IPS-15b (cell line): ENCODE data around the gene TTLL11.

Experiments
- H3K27me3 ChIP-seq: one replicate; pipeline ENCODE4 v1.6.1; 2013; ENCODE audit warnings: low read length; ENCODE audit not compliant: control insufficient read depth, insufficient read depth
- H3K36me3 ChIP-seq: one replicate; pipeline ENCODE4 v1.6.1; 2013; ENCODE audit warnings: low read length; ENCODE audit not compliant: control insufficient read depth, insufficient read depth
- H3K4me1 ChIP-seq: one replicate; pipeline ENCODE4 v1.6.1; 2013; ENCODE audit warnings: mild to moderate bottlenecking, low read length; ENCODE audit not compliant: control insufficient read depth, insufficient read depth
- H3K4me3 ChIP-seq: one replicate; pipeline ENCODE4 v1.5.1; 2013; ENCODE audit warnings: low read depth, low read length
- H3K9ac ChIP-seq: one replicate; pipeline ENCODE4 v1.6.1; 2013; ENCODE audit warnings: low read depth, mild to moderate bottlenecking, low read length
- H3K9me3 ChIP-seq: one replicate; pipeline ENCODE4 v1.6.1; 2013; ENCODE audit warnings: mild to moderate bottlenecking, low read length; ENCODE audit not compliant: control insufficient read depth, insufficient read depth

Gene TTLL11

DNA sequence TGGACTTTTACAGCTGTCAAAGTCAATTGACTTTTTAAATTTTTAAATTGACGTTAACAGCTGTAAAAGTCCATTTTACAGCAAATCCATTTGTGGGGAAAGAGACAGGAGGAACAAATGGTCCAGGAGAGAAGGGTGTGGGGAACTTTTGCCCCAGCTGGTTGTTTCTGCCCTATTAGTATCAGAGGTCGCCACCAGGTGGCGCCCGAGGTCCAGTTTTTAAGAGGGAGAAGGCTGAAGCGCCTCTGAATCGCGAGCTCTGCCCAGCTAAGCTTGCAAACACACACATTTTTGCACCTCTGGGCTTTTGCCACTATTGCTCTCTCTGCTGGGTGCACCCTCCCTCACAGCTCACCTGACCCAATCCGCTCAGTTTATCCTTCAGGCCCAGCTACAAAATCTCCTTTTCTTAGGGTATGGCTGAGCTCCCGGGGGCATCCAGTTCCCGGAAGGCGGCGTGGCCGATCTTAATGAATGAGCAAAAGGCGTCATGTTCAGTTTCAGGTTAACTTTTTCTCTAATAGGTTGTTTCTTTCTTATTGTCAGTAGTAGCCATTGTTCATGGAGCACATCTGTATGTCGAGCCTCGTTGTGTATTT is 6.3 kb upstream of the TTLL11 start:
- Histone ChIP-seq H3K36me3 (no peaks in the 10 kb centered on the region), H3K9me3 (no peaks in the 10 kb centered on the region), H3K9ac (no peak overlapping the region), H3K4me1 (no peaks in the 10 kb centered on the region), H3K27me3 (peaks cover 15% of the 10 kb centered on the region), H3K4me3 (no peak overlapping the region)

DNA sequence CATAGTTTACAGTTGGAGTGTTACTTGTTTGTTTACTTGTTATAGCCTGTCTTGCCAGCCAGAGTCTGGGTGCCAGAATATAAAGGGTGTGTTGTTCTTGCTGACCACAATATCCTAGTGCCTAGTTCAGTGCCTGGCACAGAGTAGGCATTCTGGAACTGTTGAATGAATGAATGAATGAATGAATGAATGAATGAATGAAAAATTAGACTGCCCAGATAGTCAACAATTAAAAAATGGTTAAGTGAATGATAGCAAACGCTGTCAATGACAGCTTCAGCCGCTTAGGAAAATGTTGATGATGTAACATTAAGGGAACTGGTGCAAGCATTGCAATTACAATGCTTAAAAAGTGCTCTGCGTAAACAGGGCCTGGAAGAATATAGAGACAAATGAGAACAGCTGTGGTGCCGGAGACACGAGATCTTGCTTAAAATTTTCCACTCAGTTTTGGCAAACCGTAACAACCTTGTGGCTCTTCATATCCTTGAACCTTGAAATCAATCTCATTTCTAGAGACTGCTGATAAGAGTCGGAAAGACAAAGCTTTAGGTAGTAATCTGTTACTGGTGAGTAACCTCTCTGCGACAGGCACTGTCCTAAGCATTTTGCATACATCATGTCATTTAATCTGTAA is 4.7 kb upstream of the TTLL11 start:
- no peaks in the 10 kb centered on the region for H3K4me1 ChIP-seq
- no peaks in the 10 kb centered on the region for H3K9me3 ChIP-seq
- H3K36me3 ChIP-seq = no peaks in the 10 kb centered on the region
- H3K27me3 ChIP-seq = peaks cover 24% of the 10 kb centered on the region
- no peak overlapping the region for H3K9ac ChIP-seq
- H3K4me3 ChIP-seq = no peak overlapping the region

DNA sequence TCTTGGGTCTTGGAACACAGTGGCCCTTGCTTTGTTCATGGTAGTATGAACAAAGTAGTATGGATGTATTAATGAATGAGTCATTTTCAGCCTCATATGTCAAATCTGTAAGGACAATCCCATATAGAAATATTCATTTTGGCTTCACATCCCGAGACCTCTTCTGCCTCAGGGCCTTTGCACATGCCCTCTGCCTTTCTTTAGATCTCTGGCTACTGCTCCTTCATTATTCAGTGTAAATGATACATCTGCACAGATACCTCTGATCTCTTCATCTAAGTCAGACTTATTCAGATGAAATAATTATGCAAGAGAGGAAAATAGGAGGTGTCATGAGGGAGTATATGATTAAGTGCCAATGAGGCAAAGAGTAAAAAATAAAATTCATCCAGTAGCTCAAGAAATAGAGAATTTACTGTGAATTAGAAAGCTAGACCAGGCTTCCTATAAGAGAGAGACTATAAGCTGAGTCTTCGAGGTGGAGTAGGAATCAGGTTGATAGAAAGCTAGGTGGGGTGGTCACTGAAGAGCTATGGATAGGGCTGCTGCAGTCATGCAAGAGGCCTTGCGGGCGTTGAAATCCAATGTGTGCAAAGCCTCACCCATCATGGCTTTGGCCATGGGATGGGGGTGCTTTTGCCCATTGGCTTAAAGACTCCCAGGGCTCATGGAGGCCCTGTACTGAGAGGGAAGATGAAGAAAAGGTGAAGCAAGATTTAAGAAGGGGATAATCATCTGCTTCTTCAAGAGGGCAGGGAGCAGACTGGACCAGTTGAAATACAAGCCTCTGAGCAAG is 3.7 kb upstream of the TTLL11 start:
- Histone ChIP-seq H3K4me1 (no peaks in the 10 kb centered on the region), H3K9ac (no peak overlapping the region), H3K9me3 (no peaks in the 10 kb centered on the region), H3K27me3 (peaks cover 32% of the 10 kb centered on the region), H3K36me3 (no peaks in the 10 kb centered on the region), H3K4me3 (no peak overlapping the region)

DNA sequence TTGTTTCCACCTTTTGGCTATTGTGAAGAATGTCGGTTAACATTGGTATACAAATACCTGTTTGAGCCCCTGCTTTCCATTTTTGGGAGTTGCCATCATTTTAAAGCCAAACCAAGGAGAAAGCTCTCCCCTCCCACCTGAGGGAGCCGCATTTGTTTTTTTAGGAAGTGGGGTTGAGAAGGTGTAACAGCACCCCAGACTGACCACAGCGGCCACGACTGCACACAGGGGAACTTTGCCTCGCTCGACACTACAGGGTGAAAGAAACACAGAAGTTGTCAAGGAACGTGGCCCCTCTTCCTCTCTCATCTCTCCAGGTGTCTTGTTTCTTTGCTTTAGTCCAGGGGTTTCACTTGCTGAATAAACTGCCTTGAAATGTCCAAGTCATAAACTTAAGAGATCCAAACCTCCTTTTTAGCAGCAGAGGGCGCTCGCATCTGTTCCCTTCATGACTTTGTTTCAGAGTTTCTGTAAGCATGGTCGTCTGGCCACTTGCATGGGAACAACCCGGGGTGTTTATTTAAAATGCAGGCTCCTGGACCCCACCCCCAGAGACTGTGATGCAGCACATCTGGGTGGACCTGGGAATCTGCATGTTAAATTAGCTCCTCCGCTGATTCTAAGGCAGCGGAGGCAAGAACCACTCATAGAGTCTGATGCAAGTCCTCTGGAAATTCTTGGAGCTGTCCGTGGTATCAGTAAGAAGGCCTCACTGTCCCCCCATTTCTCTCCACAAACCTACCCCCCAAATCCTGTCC is 2.1 kb upstream of the TTLL11 start:
- Histone ChIP-seq H3K4me3 (peak overlapping the region; percentile 38), H3K9ac (no peak overlapping the region), H3K9me3 (no peaks in the 10 kb centered on the region), H3K4me1 (no peaks in the 10 kb centered on the region), H3K36me3 (no peaks in the 10 kb centered on the region), H3K27me3 (peaks cover 39% of the 10 kb centered on the region)

DNA sequence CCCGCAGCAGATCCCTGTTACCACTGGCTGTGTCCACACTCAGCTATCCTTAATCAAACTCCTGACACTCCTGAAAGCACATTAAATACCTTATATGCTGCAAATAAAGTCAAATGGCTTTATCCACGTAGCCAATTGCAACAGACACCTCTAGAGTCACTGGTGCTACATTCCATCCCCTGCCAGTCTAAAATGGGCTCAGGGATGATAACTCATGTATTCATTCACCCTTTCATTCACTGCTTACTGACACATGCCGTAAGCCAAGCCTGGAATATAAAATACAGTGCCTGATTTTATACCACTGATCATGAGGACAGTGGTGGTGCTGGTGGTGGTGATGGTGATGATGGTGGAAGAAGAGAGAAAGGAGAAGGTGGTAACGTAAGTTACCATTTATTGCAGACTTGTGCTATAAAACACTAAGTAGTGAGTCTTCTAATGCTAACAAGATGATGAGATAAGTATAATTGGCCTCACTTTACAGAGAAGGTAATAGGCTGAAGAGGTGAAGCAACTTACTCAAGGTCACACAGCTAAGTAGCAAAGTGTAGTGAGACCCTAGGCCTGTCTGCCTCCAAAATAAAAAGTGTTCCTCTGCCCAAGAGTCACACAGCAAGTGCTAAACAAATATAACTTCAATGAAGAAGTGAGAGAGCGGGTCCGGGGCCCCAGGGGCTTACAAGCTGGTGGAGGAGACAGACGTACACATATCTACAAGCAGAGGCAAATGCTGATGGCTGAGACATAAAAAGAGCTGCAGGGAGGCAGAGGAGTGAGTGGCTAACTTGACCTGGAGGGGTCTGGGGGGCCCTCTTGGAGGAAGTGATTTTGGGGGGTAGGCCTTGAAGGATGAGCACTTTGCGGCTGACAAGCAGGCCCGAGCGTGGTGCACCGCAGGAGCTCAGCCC is 1.2 kb downstream of the TTLL11 start:
- no peaks in the 10 kb centered on the region for H3K4me1 ChIP-seq
- no peaks in the 10 kb centered on the region for H3K36me3 ChIP-seq
- H3K9me3 ChIP-seq = no peaks in the 10 kb centered on the region
- peaks cover 33% of the 10 kb centered on the region for H3K27me3 ChIP-seq
- H3K4me3 ChIP-seq = peak overlapping the region; percentile 91
- H3K9ac ChIP-seq = no peak overlapping the region

DNA sequence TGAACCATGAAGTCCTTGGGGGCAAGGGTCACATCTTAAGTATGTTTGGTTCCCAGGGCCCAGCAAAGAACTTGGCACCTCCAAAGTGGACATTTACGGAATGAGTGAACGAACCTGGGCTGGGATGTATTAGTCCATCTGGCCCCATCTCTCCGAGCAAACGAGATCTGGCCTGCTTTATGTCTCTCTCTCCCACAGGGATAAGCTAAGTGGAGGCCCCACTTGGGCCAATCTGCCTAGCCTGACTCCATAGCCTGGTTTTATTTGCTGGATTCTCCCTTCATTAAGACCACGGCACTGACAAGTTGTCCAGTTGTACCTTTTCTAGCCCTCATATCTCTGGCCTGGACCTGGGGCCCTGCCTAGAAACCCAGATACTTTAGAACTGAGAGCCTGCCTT is 2.1 kb downstream of the TTLL11 start:
- Histone ChIP-seq H3K9me3 (no peaks in the 10 kb centered on the region), H3K27me3 (peaks cover 33% of the 10 kb centered on the region), H3K4me1 (no peaks in the 10 kb centered on the region), H3K9ac (no peak overlapping the region), H3K4me3 (no peak overlapping the region), H3K36me3 (no peaks in the 10 kb centered on the region)

DNA sequence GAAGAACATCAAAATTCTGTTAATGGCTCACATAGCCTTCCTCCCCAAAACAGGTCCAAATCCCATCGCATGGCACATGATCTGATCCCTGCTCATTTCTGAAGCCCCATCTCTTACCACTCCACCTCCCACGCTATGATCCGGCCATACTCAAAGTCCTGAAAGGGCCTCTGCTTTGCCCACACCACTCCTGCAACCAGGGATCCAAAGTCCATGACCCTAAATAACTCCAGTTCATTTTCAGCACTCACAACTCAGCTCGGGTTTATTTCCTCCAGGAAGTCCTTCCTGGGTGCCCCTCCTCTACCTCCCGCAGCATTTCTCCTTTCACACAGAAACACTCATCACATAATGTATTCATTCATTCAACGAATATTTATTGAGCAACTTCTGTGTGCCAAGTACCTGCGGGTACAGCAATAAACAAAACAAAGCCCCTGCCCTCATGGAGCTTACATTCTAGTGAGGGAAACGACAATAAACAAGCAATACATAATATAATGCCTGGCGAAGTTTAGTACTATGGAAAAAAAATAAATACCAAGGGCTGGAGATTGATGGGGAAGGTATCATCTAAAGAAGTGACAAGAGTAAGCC is 2.7 kb downstream of the TTLL11 start:
- Histone ChIP-seq H3K27me3 (peaks cover 33% of the 10 kb centered on the region), H3K4me1 (no peaks in the 10 kb centered on the region), H3K9me3 (no peaks in the 10 kb centered on the region), H3K36me3 (no peaks in the 10 kb centered on the region), H3K4me3 (no peak overlapping the region), H3K9ac (no peak overlapping the region)

DNA sequence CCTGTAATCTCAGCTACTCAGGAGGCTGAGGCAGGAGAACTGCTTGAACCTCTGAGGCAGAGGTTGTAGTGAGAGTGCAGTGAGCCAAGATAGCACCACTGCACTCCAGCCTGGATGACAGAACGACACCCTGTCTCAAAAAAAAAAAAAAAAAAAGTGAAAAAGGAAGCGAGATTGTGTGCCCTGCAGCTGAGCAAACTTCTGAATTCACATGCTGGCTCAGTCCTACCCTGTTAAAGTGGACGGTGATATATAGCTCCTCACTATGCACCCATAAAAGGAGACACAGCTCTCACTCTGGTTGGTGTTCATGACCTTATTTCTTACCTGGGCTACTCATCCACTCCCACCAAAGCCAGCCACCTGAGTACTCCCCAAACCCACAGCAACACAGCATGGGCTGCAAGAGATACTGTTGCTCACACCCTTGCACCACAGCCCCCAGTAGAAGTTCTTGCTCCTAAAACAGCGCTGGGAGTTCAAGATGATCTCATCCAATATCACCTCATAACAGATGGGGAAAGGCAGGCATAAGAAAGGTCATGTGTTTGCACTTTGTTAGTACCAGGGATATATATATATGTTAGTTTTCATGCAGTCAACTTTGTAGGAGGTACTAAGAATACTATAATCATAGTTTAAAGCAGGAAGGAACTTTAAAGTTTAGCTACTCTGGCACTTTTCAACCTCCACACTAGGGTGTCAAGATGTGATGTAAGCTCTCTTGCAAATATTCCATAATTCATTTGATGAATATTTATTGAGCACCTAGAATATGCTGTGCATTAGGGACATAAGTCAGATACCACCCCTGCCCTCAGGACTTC is 4.0 kb downstream of the TTLL11 start:
- Histone ChIP-seq H3K36me3 (no peaks in the 10 kb centered on the region), H3K9ac (no peak overlapping the region), H3K27me3 (peaks cover 24% of the 10 kb centered on the region), H3K4me3 (no peak overlapping the region), H3K4me1 (no peaks in the 10 kb centered on the region), H3K9me3 (no peaks in the 10 kb centered on the region)

DNA sequence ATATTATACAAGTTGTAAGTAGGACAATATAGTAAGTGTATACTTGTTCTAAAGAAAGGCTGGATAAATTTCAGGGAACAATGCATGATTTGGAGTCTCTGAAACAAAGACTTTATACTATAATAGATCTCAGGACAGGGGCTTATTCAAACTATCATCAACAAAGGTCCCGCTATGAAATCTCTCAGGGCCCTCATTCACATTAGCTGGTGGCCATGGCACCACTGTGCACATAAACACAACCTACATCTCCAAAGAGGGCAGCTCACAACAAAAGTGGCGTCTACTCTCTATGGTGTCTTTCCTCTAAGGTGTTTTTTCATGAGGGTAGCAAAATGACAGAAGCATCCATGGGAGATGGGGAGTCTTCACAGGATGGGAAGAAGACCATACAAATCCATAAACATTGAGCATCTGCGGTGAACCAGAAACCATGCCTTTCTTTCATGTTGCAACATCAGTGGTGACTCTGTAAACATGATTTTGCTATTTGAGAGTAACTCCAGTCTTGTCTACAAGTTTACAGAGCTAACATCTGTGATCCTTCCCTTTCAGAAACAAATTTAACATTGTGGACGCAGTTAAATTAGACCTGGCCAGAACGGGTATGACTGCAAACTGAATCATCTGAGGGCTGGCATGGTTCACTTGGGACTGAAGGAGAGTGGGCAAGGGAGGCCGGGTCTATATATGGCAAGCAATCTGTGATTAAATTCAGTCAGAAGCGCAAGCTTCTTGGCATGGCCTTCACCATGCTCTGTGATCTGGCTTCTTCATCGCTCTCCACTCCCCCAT is 5.5 kb downstream of the TTLL11 start:
- no peak overlapping the region for H3K4me3 ChIP-seq
- H3K9ac ChIP-seq = no peak overlapping the region
- H3K27me3 ChIP-seq = peaks cover 17% of the 10 kb centered on the region
- no peaks in the 10 kb centered on the region for H3K36me3 ChIP-seq
- H3K4me1 ChIP-seq = no peaks in the 10 kb centered on the region
- H3K9me3 ChIP-seq = no peaks in the 10 kb centered on the region

DNA sequence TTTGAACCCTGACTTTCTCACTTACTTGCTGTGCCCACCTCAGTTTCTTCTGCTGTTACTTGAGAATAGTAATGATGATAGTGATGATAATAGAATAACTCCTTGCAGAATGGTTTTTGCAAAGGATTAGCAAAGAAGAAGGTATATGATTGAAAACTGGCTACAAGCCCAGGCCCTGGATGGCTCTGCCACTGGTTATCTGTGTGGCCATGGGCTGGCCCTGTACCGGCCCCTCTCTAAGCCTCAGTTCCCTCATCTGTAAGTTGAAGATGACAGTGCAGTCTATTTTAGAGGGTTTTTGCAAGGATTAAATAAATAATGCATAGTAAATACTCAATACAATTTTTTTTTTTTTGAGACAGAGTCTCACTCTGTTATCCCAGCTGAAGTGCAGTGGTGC is 6.2 kb downstream of the TTLL11 start:
- no peaks in the 10 kb centered on the region for H3K9me3 ChIP-seq

More for the DNA sequence above, 6.2 kb downstream of the TTLL11 start:
- peaks cover 10% of the 10 kb centered on the region for H3K27me3 ChIP-seq
- no peaks in the 10 kb centered on the region for H3K36me3 ChIP-seq
- no peak overlapping the region for H3K4me3 ChIP-seq
- no peaks in the 10 kb centered on the region for H3K4me1 ChIP-seq
- no peak overlapping the region for H3K9ac ChIP-seq
